K562 (cell line): ENCODE measurements around the gene MEIS2. TPM values are rescaled to one million over a fixed set of nuclear protein-coding genes. Genes with fewer than 3 reads are reported as not detected.

Experiments used
- ATAC-seq: fragments of 200-7000 bp; cut with Tn5 transposase; 3 replicates; pipeline ENCODE4 v1.9.1; 2020; ENCODE audit warnings: moderate library complexity
- BruUV-seq: library from RNA; stranded (reverse); fragments of 400-500 nt; replicated peaks from 2 replicates; lab custom pipeline; 2021; lab: Mats Ljungman, UMichigan
- CTCF ChIA-PET: fragments of 300-600 bp; formaldehyde crosslinking; extraction: SDS; loops from one replicate; lab custom pipeline; 2021; ENCODE audit warnings: low intra/inter-chr PET ratio; lab: Yijun Ruan, JAX
- POLR2A ChIA-PET: fragments of 300-600, 350-650 bp; sonication (Branson Sonifier 250); formaldehyde crosslinking; extraction: SDS; loops from one replicate; lab custom pipeline; 2021; ENCODE audit warnings: antibody characterized with exemption, inconsistent platforms; lab: Yijun Ruan, JAX
- DNase-seq, 4 experiments: peaks; one replicate each; pipeline versions ENCODE4 v3.0.0 to v3.0.0-alpha.2; 2011 to 2018; ENCODE audit warnings: low spot score in 3 of 4, mixed read lengths in 3 of 4; ENCODE audit errors: extremely low read depth in 1 of 4
- FAIRE-seq: peaks from 2 replicates; lab custom pipeline; 2011; peaks lifted over from hg19 to GRCh38; lab: Jason Lieb, UNC
- H2AFZ ChIP-seq: 2 replicates; pipeline ENCODE4 v1.6.0; 2011; ENCODE audit warnings: low read depth, low read length, control low read depth, inconsistent platforms
- H3K27ac ChIP-seq: fragments of 200-600 bp; 3 replicates; pipeline ENCODE4 v1.8.0; 2011; ENCODE audit warnings: low read depth, mild to moderate bottlenecking, control low read depth, inconsistent platforms, low read length, moderate library complexity, mixed read lengths; ENCODE audit errors: extremely low read depth
- H3K27me3 ChIP-seq, 2 experiments: fragments of 300-600 bp in 1 of 2; 2 replicates in 1 of 2; 3 replicates in 1 of 2; pipeline versions ENCODE4 v1.6.0 to v1.8.0; 2011; ENCODE audit warnings: inconsistent platforms in 2 of 2, low read length in 2 of 2, mild to moderate bottlenecking in 1 of 2, mixed read lengths in 1 of 2, moderate library complexity in 1 of 2; ENCODE audit not compliant: control insufficient read depth in 2 of 2, insufficient read depth in 2 of 2
- H3K36me3 ChIP-seq: fragments of 300-600 bp; 3 replicates; pipeline ENCODE4 v1.8.0; 2011; ENCODE audit warnings: mild to moderate bottlenecking, low read length, inconsistent platforms; ENCODE audit not compliant: control insufficient read depth, insufficient read depth
- H3K4me1 ChIP-seq, 2 experiments: fragments of 200-600 bp in 1 of 2; replicated peaks in 1 of 2; 2 replicates in 1 of 2; 3 replicates in 1 of 2; pipeline versions ENCODE4 v1.5.1 to v1.8.0; 2011; ENCODE audit warnings: inconsistent platforms in 2 of 2, low read length in 2 of 2, mild to moderate bottlenecking in 1 of 2, mixed read lengths in 1 of 2, moderate library complexity in 1 of 2; ENCODE audit not compliant: control insufficient read depth in 2 of 2, insufficient read depth in 2 of 2
- H3K4me2 ChIP-seq: 2 replicates; pipeline ENCODE4 v1.6.1; 2011; ENCODE audit warnings: low read length, control low read depth, inconsistent platforms, mixed read lengths; ENCODE audit not compliant: insufficient read depth
- H3K4me3 ChIP-seq: fragments of 200-600 bp; sonication (generic), shearing (Covaris generic); 2 replicates; pipeline ENCODE4 v1.5.1; 2016; ENCODE audit warnings: control low read depth, inconsistent platforms
- H3K79me2 ChIP-seq: fragments of 200-600 bp; 3 replicates; pipeline ENCODE4 v1.8.0; 2011; ENCODE audit warnings: low read length, inconsistent platforms; ENCODE audit not compliant: control insufficient read depth, insufficient read depth
- H3K9ac ChIP-seq, 2 experiments: 2 replicates each; pipeline versions ENCODE4 v1.6.0 to v1.6.1; 2011; ENCODE audit warnings: low read depth in 2 of 2, low read length in 2 of 2, control low read depth in 1 of 2, inconsistent platforms in 1 of 2, mild to moderate bottlenecking in 1 of 2, mixed read lengths in 1 of 2; ENCODE audit not compliant: insufficient read depth in 1 of 2
- H3K9me1 ChIP-seq: one replicate; pipeline ENCODE4 v1.6.0; 2011; ENCODE audit warnings: inconsistent platforms, mild to moderate bottlenecking, low read length, moderate library complexity; ENCODE audit not compliant: control insufficient read depth, insufficient read depth
- H3K9me3 ChIP-seq: replicated peaks from 2 replicates; pipeline ENCODE4 v1.5.1; 2011; ENCODE audit warnings: low read depth, low read length, inconsistent platforms; ENCODE audit not compliant: control insufficient read depth, insufficient read depth
- H4K20me1 ChIP-seq: replicated peaks from 2 replicates; pipeline ENCODE4 v1.6.1; 2011; ENCODE audit warnings: low read length, inconsistent platforms, mixed read lengths; ENCODE audit not compliant: control insufficient read depth, insufficient read depth
- ELK1 ChIP-seq: sonication (generic); formaldehyde crosslinking; IDR thresholded peaks from 2 replicates; pipeline ENCODE4 v1.8.1; 2022; ENCODE audit warnings: missing genetic modification reagents
- ETV6 ChIP-seq, 3 experiments: fragments of 150-350 bp in 1 of 3; sonication (generic) in 1 of 3; formaldehyde crosslinking in 1 of 3; IDR thresholded peaks; 2 replicates each; pipeline versions ENCODE4 v1.6.1 to v1.8.0; 2014 to 2022; ENCODE audit warnings: borderline replicate concordance in 2 of 3, low read depth in 2 of 3, antibody characterized with exemption in 1 of 3, low read length in 1 of 3, mild to moderate bottlenecking in 1 of 3, missing genetic modification reagents in 1 of 3
- FOXJ3 ChIP-seq: sonication (generic); formaldehyde crosslinking; IDR thresholded peaks from 2 replicates; pipeline ENCODE4 v1.4.0; 2020; ENCODE audit warnings: mild to moderate bottlenecking, missing genetic modification reagents
- HDGF ChIP-seq: fragments of 450-650 bp; IDR thresholded peaks from 2 replicates; pipeline ENCODE4 v1.6.1; 2016
- KAT2B ChIP-seq: IDR thresholded peaks from one replicate; pipeline ENCODE4 v1.6.1; 2012; ENCODE audit warnings: low read depth, mild to moderate bottlenecking, control low read depth, inconsistent platforms, low read length, moderate library complexity
- PKNOX1 ChIP-seq: fragments of 450-650 bp; IDR thresholded peaks from 2 replicates; pipeline ENCODE4 v1.6.1; 2016
- POLR2G ChIP-seq: fragments of 200-400 bp; formaldehyde crosslinking; IDR thresholded peaks from 2 replicates; pipeline ENCODE4 v1.6.1; 2017; ENCODE audit warnings: low read depth, mild to moderate bottlenecking, antibody characterized with exemption, low read length, moderate library complexity
- RAD51 ChIP-seq: fragments of 450-650 bp; IDR thresholded peaks from 2 replicates; pipeline ENCODE4 v1.7.1; 2016; ENCODE audit warnings: low read depth, mild to moderate bottlenecking, borderline replicate concordance
- RBM22 ChIP-seq: fragments of 200-400 bp; formaldehyde crosslinking; IDR thresholded peaks from 2 replicates; pipeline ENCODE4 v1.6.1; 2018; ENCODE audit warnings: low read length, low read depth; ENCODE audit not compliant: poor library complexity, severe bottlenecking
- XRCC3 ChIP-seq: fragments of 450-650 bp; IDR thresholded peaks from 2 replicates; pipeline ENCODE4 v1.6.1; 2017; ENCODE audit warnings: mild to moderate bottlenecking, moderate library complexity
- ZBTB33 ChIP-seq: sonication (generic); formaldehyde crosslinking; IDR thresholded peaks from 2 replicates; pipeline ENCODE4 v1.8.1; 2023; ENCODE audit warnings: mild to moderate bottlenecking, missing genetic modification reagents
- ZNF431 ChIP-seq: sonication (generic); formaldehyde crosslinking; IDR thresholded peaks from 2 replicates; pipeline ENCODE4 v1.8.0; 2022; ENCODE audit warnings: mild to moderate bottlenecking, missing genetic modification reagents
- WGBS: fragments of 100-300 bp; shearing (Covaris generic); methylation state at CpG from one replicate; pipeline ENCODE4 v1.1.6; 2016; ENCODE audit warnings: low coverage, mixed read lengths; ENCODE audit not compliant: insufficient coverage; ENCODE audit errors: missing lambda C conversion rate; 5-methylcytosine and 5-hydroxymethylcytosine counted together
- in situ Hi-C: fragments of 300-500 bp; cut with MboI; formaldehyde crosslinking; loops from 4 replicates; pipeline ENCODE4 v1.15.0; 2018; ENCODE audit warnings: inconsistent platforms, mixed read lengths
- intact Hi-C: fragments of 100-400 bp; cut with micrococcal nuclease; formaldehyde crosslinking; loops from 2 replicates; pipeline ENCODE4 v1.14.2; 2022
- polyA plus RNA-seq, 8 experiments: library from polyadenylated mRNA; depleted of rRNA in 4 of 8; stranded (reverse) in 5 of 8; unstranded in 3 of 8; fragments of >200 nt; fragmentation: Nextera tagmentation in 2 of 8; fragmentation: Illumina TruSeq in 1 of 8; extraction: Ambion mirVana in 2 of 8; extraction: Trizol in 1 of 8; gene quantifications; 2 replicates each; pipeline versions ENCODE4 v1.2.1 to v1.2.3, GENCODE V29; 2011 to 2014; ENCODE audit warnings: inconsistent platforms in 1 of 8, missing spikeins in 1 of 8
- total RNA-seq, 7 experiments: library from RNA; depleted of rRNA in 6 of 7; stranded (reverse); fragments of >200 nt in 6 of 7; fragmentation: Illumina TruSeq in 2 of 7; extraction: Trizol in 2 of 7; gene quantifications; 2 replicates each; pipeline versions ENCODE4 v1.2.1 to v1.2.3, GENCODE V29; 2011 to 2021; ENCODE audit warnings: low replicate concordance in 1 of 7

Gene MEIS2
- total and polyA plus RNA-seq, 9 of the 15 experiments (the other 6 are each of a cell fraction or from before 2014, with no cell fraction given): 7.5 to 64.2 (median 22.3) TPM

- ATAC-seq (no peak), DNase-seq (peak in 2 of 4 experiments; percentile 15 to 25), FAIRE-seq (no peak)
- Histone ChIP-seq H2AFZ (no peak overlapping the region), H3K27me3 (no peaks in the 10 kb centered on the region), H3K36me3 (peaks cover 19% of the 10 kb centered on the region; the same call in 1 of the 3 replicates), H3K4me2 (no peak overlapping the region), H3K9me3 (no peaks in the 10 kb centered on the region), H3K27ac (no peak overlapping the region), H3K9me1 (no peaks in the 10 kb centered on the region), H3K9ac (no peak overlapping the region), H4K20me1 (no peaks in the 10 kb centered on the region), H3K4me3 (no peak overlapping the region), H3K79me2 (no peaks in the 10 kb centered on the region), H3K4me1 (peaks cover 3 to 10% of the 10 kb centered on the region in 2 experiments; a peak in 4 of 5 replicates)
- BruUV-seq: no TSS peak
- POLR2A ChIA-PET: interaction anchor here (0.7 kb wide), 2 partner anchors 9 to 1727 kb away, joined by 4 read pairs; no protein-coding TSS in a partner anchor
- 84% methylated on average over 31 of the region's 51 CpGs for WGBS
- intact Hi-C loops (loop anchor here (10.0 kb wide), 1 partner anchor 384 kb away; no protein-coding TSS in a partner anchor), in situ Hi-C loops (loop anchor here (10.0 to 25.0 kb wide), 2 partner anchors 216 to 999 kb away; partner anchors contain the start of gene MEIS2)
- CTCF ChIA-PET: no interaction called here
- TF ChIP-seq XRCC3 (no peak), PKNOX1 (peak; percentile 88), ELK1 (CRISPR knock-in tag) (no peak), POLR2G (peak; percentile 62), KAT2B (no peak), FOXJ3 (CRISPR knock-in tag) (no peak), HDGF (no peak), RAD51 (no peak), RBM22 (peak; percentile 88), ETV6 (IDR thresholded peaks at IDR 0.05; ENCODE audit: borderline replicate concordance in 1 of 2, low read depth in 2 of 2, low read length in 1 of 2) (no peak), ETV6 (CRISPR knock-in tag; IDR thresholded peaks at IDR 0.05; ENCODE audit: borderline replicate concordance) (no peak), ZBTB33 (CRISPR knock-in tag) (peak; percentile 73), ZNF431 (CRISPR knock-in tag) (no peak)
Observed at GRCh38 chr15:36888011-36888992, 212.0 kb downstream of the MEIS2 start.
